ENCODE results near the gene LRIG1.

Gene LRIG1

DNA sequence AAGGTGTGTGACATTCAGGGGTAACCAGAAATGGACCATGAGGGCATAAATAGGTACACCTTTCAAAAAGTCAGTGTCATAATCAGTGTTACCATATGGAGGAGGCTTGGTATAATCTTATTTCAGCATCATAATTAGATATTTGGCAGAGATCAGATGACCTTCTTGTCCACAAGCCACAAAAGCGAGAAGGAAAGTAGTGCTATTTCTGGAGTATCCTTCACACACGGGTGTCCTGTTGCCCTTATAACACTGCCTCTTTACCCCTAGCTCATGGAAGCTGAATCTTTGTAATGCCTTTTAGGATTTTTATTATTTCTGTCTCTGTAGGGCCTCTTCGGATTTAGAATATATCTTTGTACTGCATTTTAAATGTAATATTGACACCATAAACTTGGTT lies 132.8 kb downstream of the LRIG1 start (continued):
- TF ChIP-seq, protein P1, sequence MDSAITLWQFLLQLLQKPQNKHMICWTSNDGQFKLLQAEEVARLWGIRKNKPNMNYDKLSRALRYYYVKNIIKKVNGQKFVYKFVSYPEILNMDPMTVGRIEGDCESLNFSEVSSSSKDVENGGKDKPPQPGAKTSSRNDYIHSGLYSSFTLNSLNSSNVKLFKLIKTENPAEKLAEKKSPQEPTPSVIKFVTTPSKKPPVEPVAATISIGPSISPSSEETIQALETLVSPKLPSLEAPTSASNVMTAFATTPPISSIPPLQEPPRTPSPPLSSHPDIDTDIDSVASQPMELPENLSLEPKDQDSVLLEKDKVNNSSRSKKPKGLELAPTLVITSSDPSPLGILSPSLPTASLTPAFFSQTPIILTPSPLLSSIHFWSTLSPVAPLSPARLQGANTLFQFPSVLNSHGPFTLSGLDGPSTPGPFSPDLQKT (IDR thresholded peaks at IDR 0.05; ENCODE audit: borderline replicate concordance, low read depth, low read length) = no peak
- TF ChIP-seq ZNF639 (tag by site-specific recombination; IDR thresholded peaks at IDR 0.05) (no peak), ZNF132 (tag by site-specific recombination; IDR thresholded peaks at IDR 0.05; ENCODE audit: borderline replicate concordance) (no peak), KLF7 (tag by site-specific recombination; IDR thresholded peaks at IDR 0.05; ENCODE audit: borderline replicate concordance) (no peak), KLF10 (tag by site-specific recombination; IDR thresholded peaks at IDR 0.05) (no peak)

GRCh38 chr3:66366747-66367146 lies 134.1 kb downstream of the LRIG1 start:
- CTCF ChIA-PET = interaction anchor here (0.6 to 1.9 kb wide), 2 partner anchors 11 to 272 kb away, joined by 3 to 6 read pairs; no protein-coding TSS in a partner anchor
- no peak for TF ChIP-seq ZNF561 (tag by site-specific recombination; IDR thresholded peaks at IDR 0.05; ENCODE audit: borderline replicate concordance)
- no peak for TF ChIP-seq ZNF423 (tag by site-specific recombination; IDR thresholded peaks at IDR 0.05)
- TF ChIP-seq, protein P2, sequence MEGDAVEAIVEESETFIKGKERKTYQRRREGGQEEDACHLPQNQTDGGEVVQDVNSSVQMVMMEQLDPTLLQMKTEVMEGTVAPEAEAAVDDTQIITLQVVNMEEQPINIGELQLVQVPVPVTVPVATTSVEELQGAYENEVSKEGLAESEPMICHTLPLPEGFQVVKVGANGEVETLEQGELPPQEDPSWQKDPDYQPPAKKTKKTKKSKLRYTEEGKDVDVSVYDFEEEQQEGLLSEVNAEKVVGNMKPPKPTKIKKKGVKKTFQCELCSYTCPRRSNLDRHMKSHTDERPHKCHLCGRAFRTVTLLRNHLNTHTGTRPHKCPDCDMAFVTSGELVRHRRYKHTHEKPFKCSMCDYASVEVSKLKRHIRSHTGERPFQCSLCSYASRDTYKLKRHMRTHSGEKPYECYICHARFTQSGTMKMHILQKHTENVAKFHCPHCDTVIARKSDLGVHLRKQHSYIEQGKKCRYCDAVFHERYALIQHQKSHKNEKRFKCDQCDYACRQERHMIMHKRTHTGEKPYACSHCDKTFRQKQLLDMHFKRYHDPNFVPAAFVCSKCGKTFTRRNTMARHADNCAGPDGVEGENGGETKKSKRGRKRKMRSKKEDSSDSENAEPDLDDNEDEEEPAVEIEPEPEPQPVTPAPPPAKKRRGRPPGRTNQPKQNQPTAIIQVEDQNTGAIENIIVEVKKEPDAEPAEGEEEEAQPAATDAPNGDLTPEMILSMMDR (tag by site-specific recombination; IDR thresholded peaks at IDR 0.05) = no peak
- TF ChIP-seq ZNF837 (tag by site-specific recombination; IDR thresholded peaks at IDR 0.05) = no peak
- TF ChIP-seq PBX3 (CRISPR knock-in tag; IDR thresholded peaks at IDR 0.05) = no peak
- TF ChIP-seq, protein P3, sequence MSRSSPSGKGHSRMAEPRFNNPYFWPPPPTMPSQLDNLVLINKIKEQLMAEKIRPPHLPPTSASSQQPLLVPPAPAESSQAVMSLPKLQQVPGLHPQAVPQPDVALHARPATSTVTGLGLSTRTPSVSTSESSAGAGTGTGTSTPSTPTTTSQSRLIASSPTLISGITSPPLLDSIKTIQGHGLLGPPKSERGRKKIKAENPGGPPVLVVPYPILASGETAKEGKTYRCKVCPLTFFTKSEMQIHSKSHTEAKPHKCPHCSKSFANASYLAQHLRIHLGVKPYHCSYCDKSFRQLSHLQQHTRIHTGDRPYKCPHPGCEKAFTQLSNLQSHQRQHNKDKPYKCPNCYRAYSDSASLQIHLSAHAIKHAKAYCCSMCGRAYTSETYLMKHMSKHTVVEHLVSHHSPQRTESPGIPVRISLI (tag by site-specific recombination; IDR thresholded peaks at IDR 0.05) = no peak
- TF ChIP-seq ZNF157 (tag by site-specific recombination; IDR thresholded peaks at IDR 0.05) = no peak
- TF ChIP-seq ZFP37 (tag by site-specific recombination; IDR thresholded peaks at IDR 0.05) = no peak
- no peak for TF ChIP-seq ZNF292 (tag by site-specific recombination; IDR thresholded peaks at IDR 0.05; ENCODE audit: borderline replicate concordance, low read depth)
- TF ChIP-seq ZNF248 (tag by site-specific recombination; IDR thresholded peaks at IDR 0.05) = no peak
- TF ChIP-seq YY2 (tag by site-specific recombination; IDR thresholded peaks at IDR 0.05) = no peak
- TF ChIP-seq, protein P4, sequence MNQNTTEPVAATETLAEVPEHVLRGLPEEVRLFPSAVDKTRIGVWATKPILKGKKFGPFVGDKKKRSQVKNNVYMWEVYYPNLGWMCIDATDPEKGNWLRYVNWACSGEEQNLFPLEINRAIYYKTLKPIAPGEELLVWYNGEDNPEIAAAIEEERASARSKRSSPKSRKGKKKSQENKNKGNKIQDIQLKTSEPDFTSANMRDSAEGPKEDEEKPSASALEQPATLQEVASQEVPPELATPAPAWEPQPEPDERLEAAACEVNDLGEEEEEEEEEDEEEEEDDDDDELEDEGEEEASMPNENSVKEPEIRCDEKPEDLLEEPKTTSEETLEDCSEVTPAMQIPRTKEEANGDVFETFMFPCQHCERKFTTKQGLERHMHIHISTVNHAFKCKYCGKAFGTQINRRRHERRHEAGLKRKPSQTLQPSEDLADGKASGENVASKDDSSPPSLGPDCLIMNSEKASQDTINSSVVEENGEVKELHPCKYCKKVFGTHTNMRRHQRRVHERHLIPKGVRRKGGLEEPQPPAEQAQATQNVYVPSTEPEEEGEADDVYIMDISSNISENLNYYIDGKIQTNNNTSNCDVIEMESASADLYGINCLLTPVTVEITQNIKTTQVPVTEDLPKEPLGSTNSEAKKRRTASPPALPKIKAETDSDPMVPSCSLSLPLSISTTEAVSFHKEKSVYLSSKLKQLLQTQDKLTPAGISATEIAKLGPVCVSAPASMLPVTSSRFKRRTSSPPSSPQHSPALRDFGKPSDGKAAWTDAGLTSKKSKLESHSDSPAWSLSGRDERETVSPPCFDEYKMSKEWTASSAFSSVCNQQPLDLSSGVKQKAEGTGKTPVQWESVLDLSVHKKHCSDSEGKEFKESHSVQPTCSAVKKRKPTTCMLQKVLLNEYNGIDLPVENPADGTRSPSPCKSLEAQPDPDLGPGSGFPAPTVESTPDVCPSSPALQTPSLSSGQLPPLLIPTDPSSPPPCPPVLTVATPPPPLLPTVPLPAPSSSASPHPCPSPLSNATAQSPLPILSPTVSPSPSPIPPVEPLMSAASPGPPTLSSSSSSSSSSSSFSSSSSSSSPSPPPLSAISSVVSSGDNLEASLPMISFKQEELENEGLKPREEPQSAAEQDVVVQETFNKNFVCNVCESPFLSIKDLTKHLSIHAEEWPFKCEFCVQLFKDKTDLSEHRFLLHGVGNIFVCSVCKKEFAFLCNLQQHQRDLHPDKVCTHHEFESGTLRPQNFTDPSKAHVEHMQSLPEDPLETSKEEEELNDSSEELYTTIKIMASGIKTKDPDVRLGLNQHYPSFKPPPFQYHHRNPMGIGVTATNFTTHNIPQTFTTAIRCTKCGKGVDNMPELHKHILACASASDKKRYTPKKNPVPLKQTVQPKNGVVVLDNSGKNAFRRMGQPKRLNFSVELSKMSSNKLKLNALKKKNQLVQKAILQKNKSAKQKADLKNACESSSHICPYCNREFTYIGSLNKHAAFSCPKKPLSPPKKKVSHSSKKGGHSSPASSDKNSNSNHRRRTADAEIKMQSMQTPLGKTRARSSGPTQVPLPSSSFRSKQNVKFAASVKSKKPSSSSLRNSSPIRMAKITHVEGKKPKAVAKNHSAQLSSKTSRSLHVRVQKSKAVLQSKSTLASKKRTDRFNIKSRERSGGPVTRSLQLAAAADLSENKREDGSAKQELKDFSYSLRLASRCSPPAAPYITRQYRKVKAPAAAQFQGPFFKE (tag by site-specific recombination; IDR thresholded peaks at IDR 0.05; ENCODE audit: borderline replicate concordance) = no peak
- TF ChIP-seq KLF16 (tag by site-specific recombination; IDR thresholded peaks at IDR 0.05) = no peak
- no peak for TF ChIP-seq SP2 (tag by site-specific recombination; IDR thresholded peaks at IDR 0.05)
- TF ChIP-seq ZNF654 (tag by site-specific recombination; IDR thresholded peaks at IDR 0.05; ENCODE audit: low read depth) = no peak
- TF ChIP-seq KLF17 (tag by site-specific recombination; IDR thresholded peaks at IDR 0.05) = no peak
- TF ChIP-seq BCL11B (tag by site-specific recombination; IDR thresholded peaks at IDR 0.05; ENCODE audit: low read depth) = no peak
- TF ChIP-seq ZNF416 (tag by site-specific recombination; IDR thresholded peaks at IDR 0.05) = no peak
- no peak for TF ChIP-seq ZXDB (tag by site-specific recombination; IDR thresholded peaks at IDR 0.05)

More at GRCh38 chr3:66366747-66367146, 134.1 kb downstream of the LRIG1 start:
- no peak overlapping the region for H3K27ac ChIP-seq (ENCODE audit: extremely low read depth, low read depth, low read length)
- H3K4me1 ChIP-seq (ENCODE audit: control insufficient read depth, insufficient read depth, low read length) = no peaks in the 10 kb centered on the region
- POLR2A ChIA-PET = no interaction called here
- H3K36me3 ChIP-seq (ENCODE audit: control insufficient read depth in 2 of 2, insufficient read depth in 1 of 2, low read length in 2 of 2) = peaks cover 0 to 3% of the 10 kb centered on the region in 2 experiments; a peak in 1 of 3 replicates
- no peaks in the 10 kb centered on the region for H3K9me3 ChIP-seq (ENCODE audit: control insufficient read depth, insufficient read depth, low read depth, low read length)
- no peak overlapping the region for H3K4me3 ChIP-seq (ENCODE audit: low read depth, low read length)
